DMS79 treated with DMSO at 0.1 percent for 48 hours (cell line): Measurements from ENCODE around the gene SYNJ2.

Experiments used
- DNase-seq: peaks from one replicate; lab custom pipeline; 2025; lab: John Stamatoyannopoulos, UW

Gene SYNJ2

DNA sequence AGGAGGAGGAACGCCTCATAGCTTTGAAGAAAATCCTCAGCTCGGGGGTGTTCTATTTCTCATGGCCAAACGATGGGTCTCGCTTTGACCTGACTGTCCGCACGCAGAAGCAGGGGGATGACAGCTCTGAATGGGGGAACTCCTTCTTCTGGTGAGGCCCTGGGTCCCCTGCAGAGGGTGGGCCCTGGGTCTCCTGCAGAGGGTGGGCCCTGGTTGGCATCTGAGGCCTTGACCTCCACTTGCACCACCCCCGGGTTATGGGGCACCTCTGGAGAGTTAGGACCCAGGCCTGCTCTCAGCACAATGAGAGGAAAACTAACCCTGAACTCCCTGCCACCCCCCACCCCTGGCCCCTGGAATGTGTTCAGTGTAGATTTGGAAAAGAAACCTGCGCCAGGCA, 47.2 kb downstream of the SYNJ2 start:
- no peak for DNase-seq

DNA sequence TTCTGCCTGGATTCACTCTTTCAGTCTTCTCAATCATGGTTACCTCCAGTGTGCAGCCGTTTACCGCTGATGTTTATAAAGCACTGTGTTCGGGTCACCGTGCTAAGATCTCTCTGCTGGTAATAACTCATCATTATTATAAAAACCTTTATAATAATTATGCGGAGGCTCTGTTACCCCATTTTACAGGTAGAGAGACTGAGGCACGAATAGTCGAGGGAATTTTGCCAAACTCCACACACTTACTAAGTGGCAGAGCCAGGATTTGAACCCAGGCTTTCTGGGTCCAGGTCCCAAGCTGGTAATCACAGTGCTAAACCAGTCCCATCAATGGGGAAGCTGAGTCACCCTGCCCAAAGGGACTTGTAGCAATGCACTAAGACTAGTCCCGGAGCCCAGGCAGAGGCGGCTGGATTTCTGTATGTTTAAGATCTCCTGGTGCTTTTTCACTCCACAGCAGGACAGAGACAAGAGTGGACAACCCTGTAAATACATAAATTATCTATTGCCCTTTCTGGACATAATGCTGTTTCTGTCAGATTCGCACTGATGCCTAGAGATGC, 48.1 kb downstream of the SYNJ2 start:
- no peak for DNase-seq

DNA sequence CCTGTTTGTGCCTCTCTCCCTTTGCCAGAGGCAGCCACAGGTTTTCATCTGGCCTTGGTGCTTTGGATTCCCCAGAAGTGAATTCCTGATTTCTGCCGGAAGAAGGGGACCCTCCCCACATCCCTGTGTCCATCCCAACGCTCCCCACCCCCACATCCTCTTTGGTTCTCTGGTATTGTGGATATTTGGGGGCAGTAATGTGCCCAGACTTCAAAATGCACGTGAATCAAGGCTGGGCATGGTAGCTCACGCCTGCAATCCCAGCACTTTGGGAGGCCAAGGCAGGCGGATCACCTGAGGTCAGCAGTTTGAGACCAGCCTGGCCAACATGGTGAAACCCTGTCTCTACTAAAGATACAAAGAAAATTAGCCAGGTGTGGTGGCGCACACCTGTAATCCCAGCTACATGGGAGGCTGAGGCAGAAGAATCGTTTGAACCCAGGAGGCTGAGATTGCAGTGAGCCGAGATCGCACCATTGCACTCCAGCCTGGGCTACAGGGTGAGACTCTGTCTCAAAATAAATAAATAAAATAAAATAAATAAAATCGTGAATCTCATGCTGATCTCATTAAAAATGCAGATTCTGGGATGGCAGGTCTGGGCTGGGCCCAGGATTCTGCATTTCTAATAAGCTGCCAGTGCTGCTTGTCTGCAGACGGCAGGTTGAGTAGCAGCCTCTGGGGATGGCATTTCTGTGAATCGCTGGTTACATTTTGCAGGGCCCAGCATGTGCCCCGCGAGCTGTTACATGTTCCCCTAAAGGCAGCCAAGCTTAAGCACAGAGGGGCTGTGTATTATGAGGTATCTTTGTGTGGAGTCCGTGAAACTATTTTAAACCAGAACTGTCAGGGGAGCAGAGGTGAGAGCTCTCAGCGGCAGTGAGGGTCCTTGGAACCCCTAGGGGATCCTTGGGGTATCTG, 49.0 kb downstream of the SYNJ2 start:
- DNase-seq, result no peak

DNA sequence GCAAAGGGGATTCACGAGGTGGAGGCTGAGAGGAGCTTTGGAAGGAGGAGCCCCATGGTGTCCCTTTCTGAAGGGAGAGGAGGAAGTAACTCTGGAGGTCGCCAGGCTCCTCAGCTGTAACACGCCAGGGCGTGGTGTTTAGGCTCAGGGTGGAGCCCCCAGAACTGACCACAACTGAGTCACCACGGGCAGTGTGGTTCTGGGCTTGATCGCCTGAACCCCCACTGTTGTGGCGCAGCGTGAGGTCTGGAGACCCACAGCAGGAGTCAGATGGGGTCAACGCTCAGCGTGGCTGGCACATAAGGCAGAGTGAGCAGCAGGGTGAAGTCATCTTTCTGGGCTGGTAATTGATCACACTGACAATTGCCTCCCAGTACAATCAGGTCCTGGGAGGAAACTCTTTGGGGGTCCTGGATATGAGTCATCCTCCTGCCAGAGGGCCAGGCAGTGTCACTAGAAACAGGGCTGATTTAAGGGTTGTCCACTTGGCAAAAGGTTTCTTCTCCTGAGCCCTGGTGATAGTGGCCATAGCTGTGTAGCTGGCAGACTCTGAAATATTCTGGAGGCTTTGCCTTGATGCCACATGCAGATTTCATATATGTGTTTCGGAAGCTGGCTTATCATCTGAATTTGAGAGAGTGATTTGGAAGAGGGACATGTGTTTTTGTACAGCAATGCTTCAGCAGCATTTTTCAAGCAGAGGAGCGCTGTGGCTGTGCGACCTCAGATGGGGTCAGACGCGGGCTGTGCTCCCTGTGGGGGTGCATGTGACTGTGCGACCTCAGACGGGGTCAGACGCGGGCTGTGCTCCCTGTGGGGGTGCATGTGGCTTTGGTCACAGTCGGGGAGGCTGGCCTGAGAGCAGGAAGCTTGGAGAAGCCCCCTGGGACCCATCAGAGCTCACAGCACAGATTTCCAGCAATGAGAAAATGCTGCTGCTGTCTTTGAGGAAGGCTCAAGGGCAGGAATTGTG, 50.0 kb downstream of the SYNJ2 start:
- DNase-seq, result no peak

DNA sequence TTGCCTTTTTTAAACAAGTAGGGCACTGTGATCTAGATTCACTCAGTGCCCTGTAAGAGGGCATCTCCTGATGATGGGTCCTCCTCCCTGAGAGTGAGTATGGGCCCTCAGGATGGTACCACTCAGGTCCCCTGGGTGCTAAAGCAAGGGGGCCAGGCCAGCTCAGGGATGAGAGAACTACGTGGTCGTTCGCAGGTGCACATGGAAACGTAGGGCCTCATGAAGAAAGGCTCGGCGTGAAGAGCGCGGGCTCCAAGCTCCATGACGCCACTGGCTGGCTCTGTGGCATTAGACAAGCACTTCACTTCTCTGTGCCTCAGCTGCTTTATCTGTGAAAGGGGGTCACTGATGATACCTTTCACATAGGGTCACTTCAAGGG, 50.7 kb downstream of the SYNJ2 start:
- DNase-seq, result no peak

DNA sequence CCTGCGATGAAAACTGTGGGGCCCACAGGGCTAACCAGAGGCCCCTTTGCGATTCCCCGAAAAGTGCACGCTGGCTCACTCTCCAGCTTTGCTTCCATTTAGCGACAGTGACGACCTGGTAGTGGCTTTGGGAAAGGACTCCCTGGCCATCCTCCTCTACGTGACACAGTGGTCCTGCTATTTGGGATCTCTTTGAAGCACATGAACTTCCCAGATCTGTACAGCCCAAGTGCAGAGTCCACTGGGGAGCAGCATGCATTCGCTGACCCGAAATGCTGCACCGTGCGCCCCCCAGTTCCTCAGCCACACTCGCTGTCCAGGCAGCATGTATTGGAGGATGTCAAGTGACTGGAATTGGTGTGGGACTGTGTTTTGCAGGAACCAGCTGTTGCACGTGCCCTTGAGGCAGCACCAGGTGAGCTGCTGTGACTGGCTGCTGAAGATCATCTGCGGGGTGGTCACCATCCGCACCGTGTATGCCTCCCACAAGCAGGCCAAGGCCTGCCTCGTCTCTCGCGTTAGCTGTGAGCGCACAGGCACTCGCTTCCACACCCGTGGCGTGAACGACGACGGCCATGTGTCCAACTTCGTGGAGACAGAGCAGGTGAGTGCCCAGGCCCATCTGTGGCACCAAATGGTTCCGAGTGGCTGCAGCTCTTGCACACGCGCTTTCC, 51.6 kb downstream of the SYNJ2 start:
- no peak for DNase-seq

DNA sequence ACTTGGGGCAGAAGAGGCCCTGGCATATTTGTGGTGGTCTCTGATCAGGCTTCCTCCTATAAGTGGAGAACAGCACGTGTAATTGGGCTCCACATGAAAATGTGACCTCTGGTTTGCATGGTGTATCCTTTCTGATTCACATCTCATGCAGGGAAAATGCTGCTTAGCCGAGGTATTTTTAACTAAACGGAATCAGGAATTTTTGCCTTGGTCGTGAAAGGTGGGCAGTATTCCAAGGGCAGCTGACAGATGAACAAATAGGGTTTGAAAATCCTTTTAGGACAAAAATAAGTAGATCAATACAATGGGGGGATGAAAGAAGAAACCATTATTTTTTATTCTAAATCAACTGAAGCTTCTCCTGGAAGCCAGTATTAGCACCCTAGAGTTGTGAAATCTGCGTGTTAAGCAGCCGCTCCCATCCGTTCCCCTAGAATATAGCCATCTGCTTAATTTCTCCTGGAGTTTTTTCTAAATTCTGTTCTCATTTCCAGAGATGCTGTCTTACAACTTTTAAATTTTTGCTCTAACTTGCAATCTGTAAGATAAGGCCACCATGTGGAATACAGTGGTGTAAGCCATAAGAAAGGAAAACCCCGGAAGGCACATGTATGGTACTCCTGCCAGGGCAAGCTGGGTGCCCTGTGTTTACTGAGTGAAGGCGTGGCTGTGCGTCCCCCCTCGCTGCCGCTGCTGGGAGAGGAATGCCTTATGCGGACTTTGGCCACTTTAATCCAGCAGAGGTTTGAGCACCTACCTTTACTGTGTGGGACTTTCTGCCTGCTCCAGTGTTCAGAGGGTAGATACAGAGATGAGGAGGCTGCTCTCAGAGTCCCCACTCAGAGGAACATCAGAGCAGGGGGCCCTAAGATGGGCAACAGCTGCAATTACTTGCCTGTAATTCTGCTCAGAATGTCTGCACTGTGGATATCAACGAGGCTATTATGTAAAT, 52.4 kb downstream of the SYNJ2 start:
- DNase-seq, result no peak

DNA sequence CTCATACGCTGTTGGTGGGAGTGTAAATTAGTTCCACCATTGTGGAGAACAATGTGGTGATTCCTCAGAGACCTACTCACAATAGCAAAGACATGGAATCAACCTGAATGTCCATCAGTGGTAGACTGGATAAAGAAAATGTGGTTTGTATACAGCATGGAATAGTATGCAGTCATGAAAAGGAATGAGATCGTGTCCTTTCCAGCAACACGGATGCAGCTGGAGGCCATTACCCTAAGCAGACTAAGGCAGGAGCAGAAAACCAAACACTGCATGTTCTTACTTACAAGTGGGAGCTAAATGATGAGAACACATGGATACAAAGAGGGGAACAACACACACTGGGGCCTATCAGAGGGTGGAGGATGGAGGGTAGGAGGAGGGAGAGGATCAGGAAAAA, 54.6 kb downstream of the SYNJ2 start:
- no peak for DNase-seq

DNA sequence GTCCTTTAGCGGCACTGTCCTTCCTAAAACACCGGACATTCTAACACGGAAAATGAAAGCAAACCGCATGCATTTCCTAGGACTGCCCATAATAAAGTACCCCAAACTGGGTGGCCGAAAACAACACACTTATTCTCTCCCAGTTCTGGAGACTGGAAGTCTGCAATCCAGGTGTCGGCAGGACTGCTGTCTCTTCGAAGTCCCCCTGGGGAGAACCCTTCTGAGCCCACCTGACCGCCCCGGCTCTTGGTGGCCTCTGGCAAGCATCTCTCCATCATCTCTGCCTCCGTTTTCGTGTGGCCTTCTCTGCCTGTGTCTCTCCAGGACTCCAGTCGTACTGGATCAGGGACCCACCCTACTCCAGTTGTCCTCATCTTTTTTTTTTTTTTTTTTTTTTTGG, 55.4 kb downstream of the SYNJ2 start:
- no peak for DNase-seq

DNA sequence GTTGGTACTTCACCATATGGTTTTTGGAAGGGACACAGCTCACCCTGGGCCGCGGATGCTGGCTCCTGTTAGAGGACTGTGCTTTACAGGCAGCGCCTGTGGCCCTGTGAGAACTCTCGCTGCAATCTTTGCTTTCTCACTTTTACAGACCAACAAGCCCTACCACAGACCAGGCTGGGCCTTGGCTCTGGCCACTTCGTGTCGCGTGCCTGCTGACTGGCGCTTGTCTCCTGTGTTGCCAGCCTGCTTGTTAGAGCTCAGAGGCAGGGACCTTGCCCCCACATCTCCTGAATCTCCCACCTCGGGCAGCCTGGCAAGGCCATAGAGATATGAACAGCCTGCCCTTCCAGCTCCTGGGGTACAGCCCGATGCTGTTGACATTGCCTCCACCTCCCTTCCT, 56.1 kb downstream of the SYNJ2 start:
- no peak for DNase-seq

DNA sequence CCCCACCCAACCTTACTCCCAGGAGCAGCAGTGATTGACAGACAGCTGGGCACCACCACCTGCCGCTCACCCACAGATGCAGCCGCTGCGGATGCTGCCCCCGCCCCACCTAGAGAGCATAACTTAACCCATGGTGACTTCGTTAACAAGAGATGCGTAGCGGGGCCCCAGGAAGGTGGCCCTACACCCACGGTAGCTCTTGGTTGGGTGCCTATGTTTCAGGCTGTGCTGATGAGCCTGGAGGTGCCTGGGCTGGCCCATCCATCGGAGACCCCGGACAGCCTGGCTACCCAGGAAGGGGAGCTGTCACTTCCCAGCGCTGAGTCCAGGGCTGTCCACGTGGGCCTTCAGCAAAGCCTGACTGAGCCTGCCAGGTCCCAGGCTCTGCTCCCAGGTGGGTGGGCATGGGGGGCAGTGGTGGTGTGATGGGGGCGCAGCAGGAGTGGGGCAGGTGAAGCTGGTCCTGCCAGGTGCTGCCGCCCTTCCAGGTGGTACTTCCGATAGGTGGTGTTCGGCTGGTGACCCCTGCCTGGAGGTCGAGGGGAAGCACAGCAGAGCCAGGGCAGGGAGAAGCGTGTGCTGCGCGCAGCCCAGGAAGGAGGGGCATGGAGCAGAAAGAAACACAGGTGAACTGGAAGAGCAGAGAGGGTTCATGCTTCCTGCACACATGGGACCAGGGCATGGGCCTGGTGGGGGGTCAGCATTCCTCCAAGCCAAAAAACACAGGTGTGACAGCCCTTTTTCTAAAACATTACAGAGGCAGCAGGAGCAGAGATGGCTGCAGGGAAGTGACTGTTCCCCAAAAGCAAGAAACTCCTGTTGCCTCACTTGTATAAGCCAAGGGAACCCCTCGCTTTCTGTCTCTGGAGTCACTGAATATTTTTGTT, 56.9 kb downstream of the SYNJ2 start:
- DNase-seq, result no peak

DNA sequence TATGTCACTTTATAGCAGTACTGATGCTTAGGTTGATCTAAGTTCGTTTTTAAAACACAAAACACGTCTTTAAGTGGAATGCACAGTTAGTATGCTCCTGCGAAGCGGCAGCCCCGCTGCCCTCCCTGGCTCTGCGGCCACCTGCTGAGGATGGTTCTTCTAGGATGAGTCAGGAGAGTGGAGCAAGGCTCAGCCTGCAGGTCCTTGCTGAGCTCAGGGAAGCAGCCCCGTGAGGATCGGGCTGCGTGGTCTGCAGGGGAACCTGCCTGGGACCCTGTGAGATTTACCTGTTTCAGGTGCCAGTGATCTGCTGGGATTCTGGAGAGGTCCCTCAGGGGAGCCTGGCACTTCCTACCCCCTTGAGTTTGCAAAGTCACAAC, 57.5 kb downstream of the SYNJ2 start:
- no peak for DNase-seq

DNA sequence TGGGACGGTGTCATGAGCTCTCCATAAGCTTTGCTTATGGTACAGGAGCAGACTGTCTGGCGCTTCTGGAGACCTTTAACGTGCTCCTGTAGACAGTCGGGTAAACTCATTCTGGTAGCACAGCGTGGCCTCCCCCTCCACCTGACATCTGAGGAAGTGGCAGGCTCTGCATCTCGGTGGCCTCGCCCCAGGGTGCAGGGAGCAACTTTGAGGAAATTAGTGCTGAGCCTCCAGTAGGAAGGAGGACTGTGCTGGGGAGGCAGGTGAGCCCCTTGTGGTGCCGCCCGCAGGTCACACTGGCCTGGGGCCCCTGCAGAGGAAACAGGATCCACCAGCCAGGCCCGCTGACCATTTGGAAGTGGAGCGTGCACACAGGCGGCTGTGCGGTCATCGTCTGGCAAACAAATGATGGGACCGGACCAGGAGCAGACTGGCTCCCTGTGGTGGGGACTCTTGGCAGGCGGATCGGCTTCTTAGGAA, 57.9 kb downstream of the SYNJ2 start:
- no peak for DNase-seq

DNA sequence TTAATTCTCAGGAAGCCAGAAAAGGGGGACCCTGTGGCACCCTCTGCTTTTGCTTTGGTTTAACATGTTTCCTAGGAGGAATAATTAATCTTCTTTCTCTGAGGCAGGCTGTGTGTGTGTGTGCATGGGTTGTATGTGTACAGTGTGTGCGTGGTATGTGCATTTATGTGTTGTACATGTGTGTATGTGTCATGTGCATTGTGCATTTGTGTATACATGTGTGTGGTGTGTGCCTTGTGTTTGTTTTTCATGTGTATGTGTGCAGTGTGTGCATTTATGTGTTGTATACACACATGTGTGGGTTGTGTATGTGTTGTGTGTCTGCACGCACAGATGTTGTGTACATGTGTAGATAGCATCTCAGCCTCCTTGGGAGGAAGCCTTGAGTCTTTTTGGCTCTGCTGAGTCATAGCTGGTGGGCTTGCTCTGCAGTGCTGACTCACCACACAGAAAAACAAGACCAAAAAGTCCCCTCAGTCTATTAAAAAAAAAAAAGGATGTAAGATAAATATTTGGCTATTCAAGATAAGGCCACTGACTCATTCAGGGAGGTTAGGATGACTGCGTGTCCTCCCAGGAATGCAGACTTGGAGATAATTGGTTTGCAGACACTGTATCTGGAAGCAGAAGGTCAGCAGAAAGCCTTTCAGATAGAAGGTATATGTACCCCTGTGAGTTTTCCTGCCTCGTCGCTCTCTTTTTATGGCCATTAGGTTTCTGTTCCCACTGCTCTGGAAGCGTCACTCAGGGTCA, 58.6 kb downstream of the SYNJ2 start:
- DNase-seq, result no peak

DNA sequence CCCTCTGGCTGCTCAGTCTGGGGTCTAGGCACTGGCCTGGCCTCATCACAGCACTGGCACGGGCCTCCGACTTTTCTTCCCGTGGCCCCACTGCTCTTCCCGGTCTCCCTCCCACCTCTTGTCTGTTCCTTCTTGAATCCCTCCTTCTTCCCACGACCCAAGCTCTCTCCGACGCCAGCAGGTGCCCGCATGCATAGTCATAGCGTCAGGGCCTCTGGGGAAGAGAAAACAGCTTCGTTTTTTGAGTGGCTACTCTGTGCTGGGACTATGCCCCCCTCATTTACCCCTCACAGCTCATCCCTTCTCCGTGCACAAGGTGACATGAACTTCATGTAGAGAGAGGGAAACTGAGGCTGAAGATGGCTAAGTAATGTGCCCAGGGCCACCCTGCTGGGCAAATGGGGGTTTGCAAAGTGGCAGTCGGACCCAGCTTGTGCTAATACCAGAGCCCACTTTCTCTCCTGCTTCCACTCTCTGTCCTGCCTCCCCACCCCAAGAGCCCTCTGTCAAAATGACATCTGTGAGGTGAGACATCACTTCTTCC, 59.2 kb downstream of the SYNJ2 start:
- no peak for DNase-seq

DNA sequence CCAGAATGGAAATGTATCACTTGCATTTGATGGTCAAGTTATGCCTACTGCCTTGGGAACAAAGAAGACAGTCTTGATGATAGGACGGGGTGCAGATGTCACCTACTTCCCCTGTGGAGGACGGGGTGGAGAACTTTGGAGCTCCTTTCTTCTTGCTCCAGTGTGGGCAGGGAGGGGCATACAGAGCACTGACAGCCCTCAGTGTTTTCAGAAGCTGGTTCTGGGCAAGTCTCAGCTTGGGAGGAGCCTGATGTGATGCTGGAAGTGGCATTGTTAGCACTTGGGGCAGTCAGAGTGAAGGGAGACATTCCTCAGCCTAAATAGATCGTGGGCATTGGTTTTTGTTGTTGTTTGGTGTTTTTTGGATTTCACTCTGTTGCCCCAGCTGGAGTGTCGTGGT, 59.7 kb downstream of the SYNJ2 start:
- DNase-seq, result no peak

DNA sequence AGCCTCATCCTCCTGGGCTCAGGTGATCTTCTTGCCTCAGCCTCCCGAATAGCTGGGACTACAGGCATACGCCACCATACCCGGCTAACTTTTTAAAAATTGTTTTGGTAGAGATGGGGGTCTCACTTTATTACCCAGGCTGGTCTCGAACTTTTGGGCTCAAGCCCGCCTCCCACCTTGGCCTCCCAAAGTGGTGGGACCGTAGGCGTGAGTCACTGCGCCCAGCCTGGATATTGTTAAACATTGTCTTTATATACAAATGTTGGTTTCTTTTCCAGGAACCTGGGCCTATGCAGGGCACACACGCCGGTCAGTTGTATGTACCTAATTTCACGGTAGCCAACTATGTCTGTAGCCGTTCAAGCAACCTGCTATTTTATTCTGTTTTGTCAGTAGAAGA, 60.1 kb downstream of the SYNJ2 start:
- no peak for DNase-seq

DNA sequence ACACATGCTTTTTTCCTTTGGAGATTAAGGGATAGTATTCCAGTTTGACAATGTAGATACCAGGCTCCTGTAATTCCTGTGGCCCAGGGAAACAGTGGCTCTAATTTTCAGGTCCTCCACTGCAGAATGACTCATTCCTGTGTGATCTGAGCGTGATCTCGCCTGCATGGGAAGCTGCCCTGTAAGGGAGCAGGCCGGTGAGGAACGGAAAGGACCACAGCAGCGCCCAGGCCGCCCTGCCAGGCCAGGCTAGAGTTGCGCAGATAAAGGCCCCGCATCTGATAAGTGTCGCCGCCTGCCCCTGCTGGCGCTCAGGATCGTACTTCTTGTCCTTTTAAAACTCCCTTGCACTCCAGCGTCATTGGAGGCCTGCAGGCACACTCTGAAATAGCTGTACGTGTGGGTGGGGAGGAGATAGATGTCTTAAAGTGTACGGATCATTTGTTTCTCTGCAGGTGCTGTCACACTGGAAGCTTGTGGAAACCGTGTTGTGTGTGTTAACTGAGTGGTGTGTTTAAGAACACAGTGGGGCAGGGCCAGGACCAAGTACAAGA, 60.7 kb downstream of the SYNJ2 start:
- no peak for DNase-seq
